Activated T-cell treated with anti-CD3 and anti-CD28 coated beads, Interleukin-2, amount 50 U/mL, for 24 hours (primary cell): ENCODE results near the gene TNK1.
"Not testable (repeated sequence)": the region's sequence is repeated elsewhere in the genome, so short reads cannot be mapped to it uniquely, and the experiment has no call there.

Experiments used
- DNase-seq: peaks from one replicate; pipeline ENCODE4 v3.0.0-alpha.2; 2020
- H3K27ac Mint-ChIP-seq: 2 replicates; pipeline ENCODE4 v1.8.0; 2020; ENCODE audit warnings: mild to moderate bottlenecking, mixed read lengths
- H3K27me3 Mint-ChIP-seq: 2 replicates; pipeline ENCODE4 v1.8.0; 2020; ENCODE audit warnings: mixed read lengths
- H3K36me3 Mint-ChIP-seq: 2 replicates; pipeline ENCODE4 v1.8.0; 2020; ENCODE audit warnings: low read depth, mixed read lengths
- H3K4me1 Mint-ChIP-seq: 2 replicates; pipeline ENCODE4 v1.8.0; 2020; ENCODE audit warnings: low read depth, mixed read lengths
- H3K4me3 Mint-ChIP-seq: 2 replicates; pipeline ENCODE4 v1.8.0; 2020; ENCODE audit warnings: mild to moderate bottlenecking, moderate library complexity, mixed read lengths
- H3K9me3 Mint-ChIP-seq: 2 replicates; pipeline ENCODE4 v1.8.0; 2020; ENCODE audit warnings: mixed read lengths

The TNK1 gene

GRCh38 chr17:7348478-7349242 lies 32.2 kb upstream of the TNK1 start:
- H3K4me1 Mint-ChIP-seq: peaks cover 38% of the 10 kb centered on the region
- H3K4me3 Mint-ChIP-seq: no peak overlapping the region
- H3K27ac Mint-ChIP-seq: peak overlapping the region; percentile 68
- H3K27me3 Mint-ChIP-seq: no peaks in the 10 kb centered on the region
- no peak for DNase-seq
- peaks cover 82% of the 10 kb centered on the region for H3K36me3 Mint-ChIP-seq
- H3K9me3 Mint-ChIP-seq: no peaks in the 10 kb centered on the region

- peak; percentile 85 for DNase-seq
- H3K4me1 Mint-ChIP-seq: peaks cover 52% of the 10 kb centered on the region
- peak within 1 kb of the TSS; percentile 80 for H3K4me3 Mint-ChIP-seq
- H3K27ac Mint-ChIP-seq: peak within 1 kb of the TSS; percentile 90
- H3K27me3 Mint-ChIP-seq: no peaks in the 10 kb centered on the region
- peaks cover 49% of the 10 kb centered on the region for H3K36me3 Mint-ChIP-seq
- H3K9me3 Mint-ChIP-seq: no peaks in the 10 kb centered on the region
Observed at GRCh38 chr17:7351665-7352502, 29.0 kb upstream of the TNK1 start, which contains the start of gene KCTD11. TSS of gene KCTD11 (plus strand) at chr17:7352162.

GRCh38 chr17:7352503-7352889 lies 28.4 kb upstream of the TNK1 start:
- H3K4me1 Mint-ChIP-seq: peaks cover 52% of the 10 kb centered on the region
- no peak for DNase-seq
- peak overlapping the region; percentile 90 for H3K27ac Mint-ChIP-seq
- H3K36me3 Mint-ChIP-seq: peaks cover 43% of the 10 kb centered on the region
- no peaks in the 10 kb centered on the region for H3K9me3 Mint-ChIP-seq
- peak overlapping the region; percentile 80 for H3K4me3 Mint-ChIP-seq
- no peaks in the 10 kb centered on the region for H3K27me3 Mint-ChIP-seq

GRCh38 chr17:7352910-7353635 lies 27.8 kb upstream of the TNK1 start:
- DNase-seq: no peak
- Mint-ChIP-seq H3K4me3 (peak overlapping the region; percentile 80), H3K9me3 (no peaks in the 10 kb centered on the region), H3K4me1 (peaks cover 52% of the 10 kb centered on the region), H3K36me3 (peaks cover 38% of the 10 kb centered on the region), H3K27me3 (no peaks in the 10 kb centered on the region), H3K27ac (peak overlapping the region; percentile 90)

GRCh38 chr17:7354262-7354843 lies 26.5 kb upstream of the TNK1 start:
- Mint-ChIP-seq H3K4me3 (no peak overlapping the region), H3K27ac (peak overlapping the region; percentile 79), H3K4me1 (peaks cover 43% of the 10 kb centered on the region), H3K27me3 (no peaks in the 10 kb centered on the region), H3K36me3 (peaks cover 25% of the 10 kb centered on the region), H3K9me3 (no peaks in the 10 kb centered on the region)
- DNase-seq: no peak

GRCh38 chr17:7355053-7355452 lies 25.8 kb upstream of the TNK1 start, which contains the start of gene TMEM95:
TSS of gene TMEM95 (plus strand) at chr17:7355156. CDS start at chr17:7355205, 49 bp downstream.
- DNase-seq: no peak
- no peaks in the 10 kb centered on the region for H3K9me3 Mint-ChIP-seq
- no peak within 1 kb of the TSS for H3K4me3 Mint-ChIP-seq
- peaks cover 37% of the 10 kb centered on the region for H3K4me1 Mint-ChIP-seq
- H3K27me3 Mint-ChIP-seq: no peaks in the 10 kb centered on the region
- peaks cover 18% of the 10 kb centered on the region for H3K36me3 Mint-ChIP-seq
- peak within 1 kb of the TSS; percentile 79 for H3K27ac Mint-ChIP-seq

- Mint-ChIP-seq H3K27me3 (no peaks in the 10 kb centered on the region), H3K9me3 (no peaks in the 10 kb centered on the region), H3K4me3 (no peak overlapping the region), H3K27ac (no peak overlapping the region), H3K36me3 (peaks cover 15% of the 10 kb centered on the region), H3K4me1 (peaks cover 33% of the 10 kb centered on the region)
- DNase-seq: no peak
Observed at GRCh38 chr17:7355573-7355972, 25.3 kb upstream of the TNK1 start.

- H3K27me3 Mint-ChIP-seq: no peaks in the 10 kb centered on the region
- peaks cover 9% of the 10 kb centered on the region for H3K36me3 Mint-ChIP-seq
- H3K27ac Mint-ChIP-seq: no peak overlapping the region
- H3K4me1 Mint-ChIP-seq: peaks cover 29% of the 10 kb centered on the region
- H3K9me3 Mint-ChIP-seq: no peaks in the 10 kb centered on the region
- DNase-seq: peak; percentile 89
- H3K4me3 Mint-ChIP-seq: no peak overlapping the region
Observed at GRCh38 chr17:7356072-7356549, 24.8 kb upstream of the TNK1 start.

GRCh38 chr17:7356756-7357155 lies 24.1 kb upstream of the TNK1 start:
- Mint-ChIP-seq H3K27me3 (no peaks in the 10 kb centered on the region), H3K27ac (no peak overlapping the region), H3K36me3 (peaks cover 6% of the 10 kb centered on the region), H3K4me3 (no peak overlapping the region), H3K9me3 (no peaks in the 10 kb centered on the region), H3K4me1 (peaks cover 26% of the 10 kb centered on the region)
- no peak for DNase-seq

GRCh38 chr17:7357381-7357780 lies 23.5 kb upstream of the TNK1 start:
- Mint-ChIP-seq H3K27ac (no peak overlapping the region), H3K27me3 (no peaks in the 10 kb centered on the region), H3K4me1 (peaks cover 23% of the 10 kb centered on the region), H3K9me3 (no peaks in the 10 kb centered on the region), H3K4me3 (no peak overlapping the region), H3K36me3 (peaks cover 5% of the 10 kb centered on the region)
- DNase-seq: no peak

- no peak overlapping the region for H3K27ac Mint-ChIP-seq
- H3K4me1 Mint-ChIP-seq: no peaks in the 10 kb centered on the region
- H3K36me3 Mint-ChIP-seq: no peaks in the 10 kb centered on the region
- no peak for DNase-seq
- no peak overlapping the region for H3K4me3 Mint-ChIP-seq
- H3K27me3 Mint-ChIP-seq: no peaks in the 10 kb centered on the region
- no peaks in the 10 kb centered on the region for H3K9me3 Mint-ChIP-seq
Observed at GRCh38 chr17:7361906-7362305, 19.0 kb upstream of the TNK1 start.

GRCh38 chr17:7363311-7363710 lies 17.6 kb upstream of the TNK1 start:
- no peak for DNase-seq
- Mint-ChIP-seq H3K4me3 (no peak overlapping the region), H3K27ac (no peak overlapping the region), H3K9me3 (no peaks in the 10 kb centered on the region), H3K27me3 (no peaks in the 10 kb centered on the region), H3K36me3 (no peaks in the 10 kb centered on the region), H3K4me1 (no peaks in the 10 kb centered on the region)

GRCh38 chr17:7365963-7366362 lies 14.9 kb upstream of the TNK1 start:
- H3K4me3 Mint-ChIP-seq, H3K27ac Mint-ChIP-seq: not testable (repeated sequence)

GRCh38 chr17:7367083-7367482 lies 13.8 kb upstream of the TNK1 start:
- DNase-seq: no peak
- no peak overlapping the region for H3K4me3 Mint-ChIP-seq
- H3K36me3 Mint-ChIP-seq: no peaks in the 10 kb centered on the region
- H3K4me1 Mint-ChIP-seq: no peaks in the 10 kb centered on the region
- H3K9me3 Mint-ChIP-seq: no peaks in the 10 kb centered on the region
- no peak overlapping the region for H3K27ac Mint-ChIP-seq
- no peaks in the 10 kb centered on the region for H3K27me3 Mint-ChIP-seq

More at GRCh38 chr17:7365963-7366362, 14.9 kb upstream of the TNK1 start:
- not testable (repeated sequence) for H3K4me1 Mint-ChIP-seq, H3K9me3 Mint-ChIP-seq, H3K27me3 Mint-ChIP-seq, H3K36me3 Mint-ChIP-seq, DNase-seq
